Stimulated activated CD4-positive, alpha-beta T cell treated with anti-CD3 and anti-CD28 coated beads, Interleukin-4, amount 100 ng/mL, for 1 hour (primary cell): Measurements from ENCODE around the gene POLE.

Experiments used
- DNase-seq: peaks from one replicate; pipeline ENCODE4 v3.0.0-alpha.2; 2020

POLE gene

DNA sequence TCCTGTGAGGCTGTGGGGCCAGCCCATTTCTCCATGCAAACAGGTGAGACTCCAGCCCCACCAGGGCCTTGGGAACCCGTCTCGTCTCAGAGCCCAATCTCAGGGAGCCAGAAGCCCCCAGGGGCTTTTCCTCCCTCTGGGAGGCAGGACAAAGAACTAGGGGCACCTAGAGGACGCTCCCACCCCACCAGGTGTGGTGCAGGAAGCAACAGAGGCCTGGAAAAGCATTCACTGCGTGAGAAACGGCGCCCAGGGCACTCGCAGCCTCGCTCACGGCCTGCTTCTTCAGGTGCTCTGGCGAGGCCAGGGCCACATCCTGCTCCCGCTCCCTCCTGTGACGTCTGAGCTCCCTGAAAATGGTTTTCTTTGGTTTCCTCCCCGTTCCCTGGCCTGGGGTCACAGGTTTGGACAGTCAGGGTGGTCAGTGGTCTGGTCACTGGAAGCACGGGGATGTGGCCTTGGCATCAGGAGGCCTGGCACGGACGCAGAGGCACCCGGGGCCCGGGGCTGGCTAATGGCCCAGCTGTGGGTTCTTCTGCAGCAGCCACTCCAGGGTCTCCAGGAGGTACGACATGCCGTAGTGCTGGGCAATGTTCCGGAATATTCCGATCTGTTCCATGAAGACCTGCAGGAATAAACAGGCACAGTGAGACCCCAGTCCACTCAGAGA, 62.8 kb downstream of the POLE start:
- DNase-seq = no peak

DNA sequence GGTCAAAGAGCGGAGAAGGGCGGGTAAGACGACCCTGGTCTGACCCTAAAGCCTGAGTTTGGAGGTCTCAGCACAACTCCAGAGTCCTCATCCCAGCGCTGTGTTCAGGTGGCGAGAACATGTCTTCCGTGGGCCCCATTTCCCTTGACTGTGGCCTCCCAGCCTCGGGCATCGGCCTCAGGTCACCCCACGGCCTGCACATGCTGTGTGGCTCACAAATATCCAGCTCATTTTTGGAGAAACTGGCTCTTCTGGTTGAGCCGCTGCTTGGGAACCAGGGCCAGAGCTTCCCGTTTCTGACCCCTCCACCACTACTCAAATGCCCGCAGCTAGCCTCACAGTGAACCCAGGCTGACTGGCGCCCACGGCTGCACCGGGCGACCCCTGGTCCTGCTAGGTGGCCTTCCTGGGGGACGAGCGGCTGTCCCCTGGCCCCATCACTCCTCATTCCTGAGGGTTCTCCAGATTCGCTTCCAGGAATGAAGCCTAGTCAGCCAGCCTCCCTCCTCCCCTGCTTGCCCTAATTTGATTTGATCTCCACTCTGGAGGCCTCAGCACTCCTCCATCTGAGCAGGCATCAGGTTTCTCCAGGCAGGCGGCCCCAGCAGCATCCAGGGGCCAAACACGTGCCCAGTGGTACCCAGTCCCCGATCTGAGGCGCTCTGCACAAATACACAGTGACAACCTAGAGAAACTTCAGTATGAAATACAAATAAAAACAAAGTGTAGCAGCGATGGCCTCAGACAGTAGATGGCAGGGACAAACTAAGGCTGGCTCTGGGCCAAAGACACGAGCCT, 63.9 kb downstream of the POLE start:
- DNase-seq = no peak

DNA sequence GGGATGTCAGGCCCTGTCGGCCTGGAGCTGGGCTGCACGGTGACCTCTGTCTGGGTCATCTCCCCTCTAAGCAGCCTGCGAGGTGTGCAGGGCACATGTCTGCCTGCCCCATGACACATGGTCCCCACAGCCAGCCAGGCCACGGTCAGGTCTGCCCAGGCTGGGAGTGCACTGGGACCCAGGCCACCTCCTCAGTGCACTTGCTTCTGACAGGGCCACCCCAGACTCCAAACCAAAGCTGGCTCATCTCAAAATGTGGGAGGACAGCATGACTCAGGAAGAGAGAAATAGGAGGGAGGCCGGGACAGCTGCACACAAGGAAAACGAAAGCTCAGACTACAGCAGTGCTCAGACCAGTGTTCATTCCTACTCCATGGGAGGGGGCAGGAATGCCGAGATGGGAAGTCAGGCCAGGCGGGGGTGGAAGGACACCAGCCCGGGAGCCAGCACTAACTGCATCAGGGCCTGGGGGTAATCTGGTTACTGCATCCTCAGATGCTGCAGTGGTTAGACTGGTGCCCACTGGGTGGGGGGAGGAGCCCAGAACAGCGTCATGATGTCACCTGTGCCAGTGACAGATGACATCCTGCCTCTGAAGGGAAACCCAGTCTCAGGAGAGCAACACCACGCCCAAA, 64.6 kb downstream of the POLE start:
- no peak for DNase-seq

DNA sequence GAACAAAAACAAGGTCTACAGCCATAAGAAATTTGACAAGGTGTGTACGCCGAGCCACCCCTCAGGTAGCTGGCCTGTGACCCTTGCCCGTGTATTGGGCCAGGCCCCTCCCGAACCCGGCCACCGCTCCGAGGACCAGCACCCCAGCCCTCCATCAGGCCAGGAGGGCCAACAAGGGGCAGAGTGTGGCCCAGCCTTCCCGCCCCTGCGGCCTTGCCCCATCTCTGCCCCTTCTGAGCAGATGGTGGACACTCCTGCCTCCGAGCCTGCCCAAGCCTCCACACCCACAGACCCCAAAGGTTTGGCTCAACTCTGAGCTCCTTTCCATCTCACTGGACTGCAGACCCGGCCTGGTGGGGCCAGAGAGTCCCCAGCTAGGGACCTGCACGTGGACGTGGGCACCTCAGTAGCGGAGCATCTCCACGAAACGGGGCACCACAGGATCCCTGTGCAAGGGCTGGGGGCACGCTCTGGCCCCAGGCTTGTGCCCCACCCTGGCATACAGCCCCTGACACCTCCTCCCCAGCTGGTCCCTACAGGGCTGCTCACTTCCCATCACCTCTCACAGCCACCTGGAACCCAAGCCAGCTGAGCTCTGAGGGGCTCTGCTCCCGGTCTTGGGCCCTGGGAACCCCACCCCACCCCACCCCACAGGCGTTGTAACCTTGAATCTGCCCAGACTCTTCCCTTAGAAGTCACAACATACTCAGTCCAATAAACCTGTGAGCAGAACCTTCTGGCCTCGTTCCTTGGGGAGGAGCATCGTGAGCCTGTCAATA, 65.3 kb downstream of the POLE start:
- no peak for DNase-seq

DNA sequence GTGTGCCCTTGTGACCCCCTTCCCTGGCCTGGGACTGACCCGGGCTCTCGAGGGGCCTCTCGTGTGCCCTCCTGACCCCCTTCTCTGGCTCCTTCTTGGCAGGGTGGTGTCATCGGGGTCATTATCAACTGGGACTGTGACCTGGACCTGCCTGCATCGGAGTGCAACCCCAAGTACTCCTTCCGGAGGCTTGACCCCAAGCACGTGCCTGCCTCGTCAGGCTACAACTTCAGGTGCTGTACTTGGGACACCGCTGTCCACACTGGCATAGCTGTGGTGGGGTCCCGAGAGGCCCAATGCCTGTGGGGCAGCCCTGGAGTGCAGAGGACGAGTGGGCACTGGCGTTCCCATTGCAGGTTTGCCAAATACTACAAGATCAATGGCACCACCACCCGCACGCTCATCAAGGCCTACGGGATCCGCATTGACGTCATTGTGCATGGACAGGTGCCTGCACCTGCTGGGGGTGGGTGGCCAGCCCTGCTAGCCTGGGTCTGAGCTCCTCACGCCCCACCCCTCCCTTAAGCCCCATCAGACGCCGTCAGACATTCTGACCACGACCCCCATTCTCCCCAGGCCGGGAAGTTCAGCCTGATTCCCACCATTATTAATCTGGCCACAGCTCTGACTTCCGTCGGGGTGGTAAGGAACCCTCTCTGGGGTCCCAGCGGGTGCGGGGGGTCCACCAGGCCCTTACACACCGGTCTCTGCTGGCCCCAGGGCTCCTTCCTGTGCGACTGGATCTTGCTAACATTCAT, 66.1 kb downstream of the POLE start:
- no peak for DNase-seq

DNA sequence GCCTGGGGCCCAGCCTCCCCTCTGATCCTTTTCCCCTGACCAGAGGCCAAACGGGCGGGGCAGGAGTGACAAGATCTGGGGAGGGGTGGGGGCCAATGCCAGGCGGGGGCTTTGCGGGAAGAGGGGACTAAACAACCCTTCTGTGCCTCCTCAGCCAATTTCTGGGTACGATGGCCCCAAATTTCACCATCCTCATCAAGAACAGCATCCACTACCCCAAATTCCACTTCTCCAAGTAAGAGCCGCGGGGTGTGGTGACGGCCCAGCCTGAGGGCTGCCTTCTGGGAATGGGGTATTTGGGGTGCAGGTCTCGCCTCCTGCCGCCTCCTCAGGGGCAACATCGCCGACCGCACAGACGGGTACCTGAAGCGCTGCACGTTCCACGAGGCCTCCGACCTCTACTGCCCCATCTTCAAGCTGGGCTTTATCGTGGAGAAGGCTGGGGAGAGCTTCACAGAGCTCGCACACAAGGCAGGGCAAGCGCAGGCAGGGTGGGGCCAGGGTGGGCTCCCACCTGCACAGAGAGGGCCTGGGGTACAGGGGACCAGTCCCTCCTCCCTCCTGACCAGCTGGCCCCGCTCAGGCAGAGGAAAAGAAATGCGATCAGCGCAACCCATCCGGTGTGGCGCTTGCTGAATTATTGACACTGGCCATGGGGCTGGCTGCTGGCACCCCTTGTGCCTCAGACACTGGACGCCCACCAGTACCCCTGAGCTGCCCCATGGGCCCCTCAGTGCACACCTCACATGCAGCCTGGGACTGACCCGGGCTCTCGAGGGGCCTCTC, 66.8 kb downstream of the POLE start:
- no peak for DNase-seq

DNA sequence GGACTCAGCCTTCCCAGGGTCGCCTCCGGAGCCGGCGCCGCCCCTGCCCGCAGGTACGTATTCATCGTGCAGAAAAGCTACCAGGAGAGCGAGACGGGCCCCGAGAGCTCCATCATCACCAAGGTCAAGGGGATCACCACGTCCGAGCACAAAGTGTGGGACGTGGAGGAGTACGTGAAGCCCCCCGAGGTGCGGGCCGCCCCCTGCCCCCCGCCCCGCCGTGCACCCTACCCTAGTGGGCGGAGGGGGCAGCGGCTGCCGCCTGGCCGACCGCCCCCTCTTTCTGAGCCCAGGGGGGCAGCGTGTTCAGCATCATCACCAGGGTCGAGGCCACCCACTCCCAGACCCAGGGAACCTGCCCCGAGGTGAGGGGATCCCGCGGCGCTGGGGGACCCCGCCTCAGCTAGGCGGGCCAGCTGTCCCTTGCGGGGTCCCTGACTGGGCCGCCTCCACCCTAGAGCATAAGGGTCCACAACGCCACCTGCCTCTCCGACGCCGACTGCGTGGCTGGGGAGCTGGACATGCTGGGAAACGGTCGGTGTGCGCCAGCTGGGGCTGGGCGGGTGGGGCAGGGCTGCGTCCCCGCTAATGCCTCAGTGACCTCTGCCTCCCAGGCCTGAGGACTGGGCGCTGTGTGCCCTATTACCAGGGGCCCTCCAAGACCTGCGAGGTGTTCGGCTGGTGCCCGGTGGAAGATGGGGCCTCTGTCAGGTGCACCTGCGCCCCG, 67.6 kb downstream of the POLE start:
- DNase-seq = no peak

DNA sequence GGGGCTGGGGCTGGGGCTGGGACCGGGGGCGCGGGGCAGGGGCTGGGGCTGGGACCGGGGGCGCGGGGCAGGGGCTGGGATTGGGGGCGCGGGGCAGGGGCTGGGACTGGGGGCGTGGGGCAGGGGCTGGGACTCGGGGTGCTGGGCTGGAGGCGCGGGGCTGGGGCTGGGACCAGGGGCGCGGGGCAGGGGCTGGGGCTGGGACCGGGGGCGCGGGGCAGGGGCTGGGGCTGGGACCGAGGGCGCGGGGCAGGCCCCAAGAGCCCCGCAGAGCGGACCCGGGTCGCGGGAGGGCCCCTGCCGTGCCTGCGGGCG, 68.1 kb downstream of the POLE start:
- DNase-seq = no peak

DNA sequence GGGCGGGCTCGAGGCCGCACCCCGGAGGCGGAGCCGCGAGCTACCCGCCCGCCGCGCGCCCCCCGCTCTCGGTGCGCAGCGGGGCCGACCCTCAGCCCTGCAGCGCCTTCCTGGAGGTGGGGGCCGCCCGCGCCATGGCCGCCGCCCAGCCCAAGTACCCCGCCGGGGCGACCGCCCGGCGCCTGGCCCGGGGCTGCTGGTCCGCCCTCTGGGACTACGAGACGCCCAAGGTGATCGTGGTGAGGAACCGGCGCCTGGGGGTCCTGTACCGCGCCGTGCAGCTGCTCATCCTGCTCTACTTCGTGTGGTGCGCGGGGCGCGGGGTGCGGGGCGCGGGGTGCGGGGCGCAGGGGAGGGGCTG, 68.5 kb downstream of the POLE start, which contains the start of gene P2RX2:
Gene P2RX2 (plus strand): TSS at position 94 of the 361 bp plus-strand sequence. CDS start 41 bp downstream, at position 135.
- no peak for DNase-seq

DNA sequence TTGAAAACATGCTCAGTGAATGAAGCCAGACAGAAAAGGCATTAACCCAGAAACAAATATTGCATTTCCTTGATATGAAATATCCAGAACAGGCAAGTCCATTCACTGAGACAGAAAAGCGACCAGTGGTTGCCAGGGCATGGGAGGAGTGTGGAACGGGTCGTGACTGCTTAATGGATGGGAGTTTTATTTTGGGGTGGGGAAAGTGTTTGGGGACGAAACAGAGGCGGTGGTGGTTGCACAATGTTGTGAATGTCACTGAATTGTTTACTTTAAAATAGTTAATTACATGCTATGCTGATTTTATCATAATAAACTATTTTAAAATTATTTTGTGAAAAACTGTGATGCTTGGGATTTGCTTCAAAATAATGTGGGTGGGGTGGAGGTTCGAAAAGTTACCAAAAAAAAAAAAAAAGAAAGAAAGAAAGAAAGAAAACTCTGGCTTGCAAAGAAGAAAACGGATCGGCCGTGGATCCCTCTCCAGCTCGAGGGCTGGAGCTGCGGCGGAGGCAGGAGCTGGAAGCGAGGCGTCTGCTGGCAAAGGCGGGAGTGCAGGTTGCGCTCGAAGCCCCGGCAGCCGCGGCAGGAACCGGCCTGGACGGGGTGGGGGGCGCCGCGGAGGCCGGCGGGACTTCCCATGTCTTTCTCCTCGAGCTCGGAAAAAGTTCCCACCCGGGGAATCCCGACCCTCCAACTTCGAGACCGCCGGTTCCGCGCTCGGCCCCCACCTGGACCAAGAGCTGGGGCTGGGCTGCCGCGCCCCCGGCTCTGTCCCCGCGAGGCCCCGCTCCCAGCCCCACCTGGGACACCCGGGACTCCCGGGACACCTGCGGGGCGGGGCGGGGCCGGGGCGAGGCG, 69.1 kb downstream of the POLE start:
- no peak for DNase-seq

DNA sequence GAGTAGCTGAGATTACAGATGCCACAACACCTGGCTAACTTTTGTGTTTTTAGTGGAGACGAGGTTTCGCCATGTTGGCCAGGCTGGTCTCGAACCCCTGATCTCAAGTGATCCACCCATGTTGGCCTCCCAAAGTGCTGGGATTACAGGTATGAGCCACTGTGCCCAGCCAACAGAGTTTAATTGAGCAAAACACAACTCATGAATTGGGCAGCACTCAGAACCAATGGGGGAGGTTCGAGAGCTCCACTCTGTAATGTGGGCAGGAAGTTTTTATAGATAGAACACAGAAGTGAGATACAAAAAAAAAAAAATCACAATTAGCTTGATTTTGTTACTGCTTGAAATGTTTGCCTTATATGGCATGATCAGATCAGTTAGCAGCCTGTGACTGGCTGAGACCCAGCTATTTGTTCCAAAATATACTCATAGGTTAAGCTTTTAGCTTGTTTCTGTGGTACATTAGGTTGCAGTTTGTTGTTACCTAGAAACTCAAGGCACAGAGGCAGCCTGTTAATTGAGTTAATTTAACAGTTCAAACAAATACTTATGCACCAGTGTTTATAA, 69.9 kb downstream of the POLE start:
- no peak for DNase-seq

DNA sequence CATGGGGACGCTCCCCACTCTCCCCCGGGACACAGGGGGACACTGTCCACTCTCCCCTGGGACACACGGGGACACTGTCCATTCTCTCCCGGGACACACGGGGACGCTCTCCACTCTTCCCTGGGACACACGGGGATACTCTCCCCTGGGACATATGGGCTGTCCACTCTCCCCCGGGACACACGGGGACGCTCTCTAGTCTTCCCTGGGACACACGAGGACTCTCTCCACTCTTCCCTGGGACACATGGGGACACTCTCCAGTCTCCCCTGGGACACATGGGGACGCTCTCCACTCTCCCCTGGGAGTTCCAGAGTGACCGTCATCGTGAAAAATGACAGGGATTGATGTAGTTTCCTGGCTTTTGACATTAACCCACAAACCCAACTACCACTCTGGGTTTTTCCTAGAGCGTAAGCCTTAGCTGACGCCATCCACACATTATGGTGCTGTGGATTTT, 71.5 kb downstream of the POLE start:
- no peak for DNase-seq

DNA sequence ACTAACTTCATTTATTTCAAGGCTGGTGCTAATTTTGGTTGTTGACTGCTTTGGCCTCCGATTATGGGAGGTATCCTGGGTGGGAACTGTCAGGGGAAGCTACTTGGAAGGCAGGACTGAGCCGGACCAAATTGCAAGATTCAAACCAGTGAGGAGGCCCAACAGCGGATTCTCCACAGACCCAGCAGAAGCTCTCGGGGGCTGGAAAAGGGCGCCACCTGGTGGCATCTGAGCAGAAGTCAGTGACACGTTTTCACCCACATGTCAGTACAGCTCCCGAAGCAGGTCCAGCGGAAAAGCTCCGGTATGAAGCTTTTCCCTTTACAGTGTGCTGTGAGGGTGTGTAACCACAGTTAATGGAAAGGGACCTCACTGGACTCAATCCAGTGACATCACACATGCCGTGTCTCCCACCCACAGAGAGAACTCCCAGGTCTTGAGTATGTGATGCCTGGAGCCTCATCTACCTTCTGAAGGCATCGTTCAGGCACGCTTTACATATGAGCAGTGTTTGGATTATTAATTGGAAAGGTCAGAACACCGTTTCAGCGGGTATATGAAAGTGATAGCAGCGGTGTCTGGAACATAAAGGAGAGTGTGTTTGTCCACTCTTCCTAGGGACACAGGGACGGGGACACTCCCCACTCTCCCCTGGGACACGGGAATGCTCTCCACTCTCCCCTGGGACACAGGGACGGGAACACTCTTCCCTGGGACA, 72.1 kb downstream of the POLE start:
- DNase-seq = peak; percentile 81

DNA sequence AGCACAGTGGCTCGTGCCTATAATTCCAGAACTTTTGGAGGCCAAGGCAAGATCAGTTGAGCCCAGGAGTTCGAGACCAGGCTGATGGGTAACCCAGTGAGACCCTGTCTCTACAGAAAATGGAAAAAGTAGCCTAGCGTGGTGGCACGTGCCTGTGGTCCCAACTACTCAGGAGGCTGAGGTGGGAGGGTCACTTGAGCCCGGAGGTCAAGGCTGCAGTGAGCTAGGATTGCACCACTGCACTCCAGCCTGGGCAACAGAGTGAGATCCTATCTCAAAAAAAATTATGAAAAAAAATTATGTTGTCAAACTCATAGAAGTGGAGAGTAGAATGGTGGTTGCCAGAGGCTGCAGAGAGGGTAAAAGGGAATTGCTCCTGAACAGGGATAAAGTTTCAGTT, 73.1 kb downstream of the POLE start:
- no peak for DNase-seq

DNA sequence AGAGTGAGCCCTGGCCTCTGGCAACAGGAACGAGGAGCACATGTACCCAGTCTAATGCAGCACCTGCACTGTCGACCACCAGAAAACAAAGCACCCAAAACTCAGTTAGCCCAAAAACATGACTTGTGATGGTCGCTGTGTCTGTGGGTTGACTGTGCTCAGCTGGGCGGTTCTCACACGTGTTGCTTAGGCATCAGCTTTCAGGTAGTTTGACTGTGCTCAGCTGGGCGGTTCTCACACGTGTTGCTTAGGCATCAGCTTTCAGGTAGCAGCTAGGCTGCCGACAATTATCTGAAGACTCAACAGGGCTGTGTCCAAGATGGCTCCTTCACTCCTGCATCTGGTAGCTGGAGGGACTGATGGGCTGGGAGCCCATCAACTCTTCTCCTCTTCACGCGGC, 75.5 kb downstream of the POLE start:
- DNase-seq = no peak

DNA sequence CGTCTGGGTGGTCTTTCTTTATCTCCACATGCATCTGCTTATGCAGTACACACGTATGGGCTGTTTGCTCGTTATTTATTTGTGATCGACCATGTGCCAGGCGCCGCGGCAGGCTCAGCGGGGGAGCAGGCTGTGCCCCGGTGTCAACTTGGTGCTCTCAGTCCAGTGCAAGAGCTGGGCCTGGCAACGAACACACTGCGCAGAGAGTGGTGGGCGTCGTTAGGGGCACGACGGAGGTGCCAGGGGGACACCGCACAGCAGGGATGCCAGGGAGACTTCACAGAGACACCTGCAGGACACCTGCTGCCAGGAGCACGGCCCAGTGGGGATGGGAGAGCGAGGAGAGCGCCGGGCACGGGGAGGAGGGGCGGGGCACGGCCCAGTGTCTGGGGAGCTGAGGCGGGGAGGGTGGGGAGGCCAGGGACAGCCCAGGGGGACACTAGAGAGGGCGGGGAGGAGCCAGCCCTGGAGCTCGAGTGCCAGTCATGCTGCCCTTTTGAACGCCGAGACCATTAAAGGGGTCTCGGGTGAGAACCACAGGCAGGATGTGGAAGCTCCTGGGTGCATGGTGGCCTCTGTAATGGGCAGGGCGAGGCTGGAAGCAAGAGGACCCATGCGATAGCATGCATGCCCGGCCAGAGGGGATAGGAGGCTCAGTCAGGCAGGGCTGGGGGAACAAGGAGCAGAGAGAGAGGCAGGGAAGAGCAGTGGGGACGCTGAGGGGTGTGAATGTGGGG, 76.1 kb downstream of the POLE start:
- no peak for DNase-seq

DNA sequence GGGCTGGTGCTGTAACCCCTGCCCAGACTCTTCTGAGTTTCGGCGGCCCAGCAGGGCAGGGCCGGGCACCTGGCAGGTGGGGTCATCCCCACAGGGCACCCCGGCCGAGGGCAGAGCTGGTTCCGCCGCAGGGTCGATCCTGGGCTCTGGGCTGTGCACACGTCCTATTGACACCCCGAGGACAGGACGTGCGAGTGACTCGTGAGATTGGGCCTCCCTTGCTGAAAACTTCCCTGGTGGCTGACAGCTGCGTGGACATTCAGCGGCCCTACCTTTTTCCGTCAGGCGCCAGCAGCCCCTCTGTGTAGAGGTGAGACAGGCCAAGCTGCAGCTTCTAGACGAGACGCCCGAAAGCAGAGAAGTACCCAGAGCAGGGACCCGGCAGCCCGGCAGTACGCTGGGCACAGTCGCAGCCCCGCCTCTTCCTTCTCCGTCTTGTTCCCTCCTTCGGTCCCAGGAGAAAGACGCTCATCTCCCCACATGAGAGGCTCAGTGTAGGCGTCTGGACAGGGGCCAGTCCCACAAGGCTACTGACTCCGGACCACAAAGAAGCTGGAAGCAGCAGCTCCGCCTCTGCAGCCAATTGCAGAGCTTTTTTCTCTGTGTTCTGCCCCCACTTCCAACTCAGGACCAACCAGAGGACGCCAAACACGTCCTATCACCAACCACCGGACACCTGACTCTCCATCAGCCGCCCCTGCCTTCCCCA, 76.9 kb downstream of the POLE start, which contains the start of gene LRCOL1:
Gene LRCOL1 (minus strand): TSS at position 532 of the 709 bp plus-strand sequence. CDS start 4,331 bp downstream, outside the sequence.
- DNase-seq = no peak
